GM19035 (cell line): ENCODE results near the gene INTS2.
"Not testable (repeated sequence)": the region's sequence is repeated elsewhere in the genome, so short reads cannot be mapped to it uniquely, and the experiment has no call there.

Experiments
- ATAC-seq: cut with Tn5 transposase; IDR thresholded peaks from one replicate; pipeline ENCODE4 v1.9.1; 2021; ENCODE audit not compliant: unreplicated experiment

The INTS2 gene

DNA sequence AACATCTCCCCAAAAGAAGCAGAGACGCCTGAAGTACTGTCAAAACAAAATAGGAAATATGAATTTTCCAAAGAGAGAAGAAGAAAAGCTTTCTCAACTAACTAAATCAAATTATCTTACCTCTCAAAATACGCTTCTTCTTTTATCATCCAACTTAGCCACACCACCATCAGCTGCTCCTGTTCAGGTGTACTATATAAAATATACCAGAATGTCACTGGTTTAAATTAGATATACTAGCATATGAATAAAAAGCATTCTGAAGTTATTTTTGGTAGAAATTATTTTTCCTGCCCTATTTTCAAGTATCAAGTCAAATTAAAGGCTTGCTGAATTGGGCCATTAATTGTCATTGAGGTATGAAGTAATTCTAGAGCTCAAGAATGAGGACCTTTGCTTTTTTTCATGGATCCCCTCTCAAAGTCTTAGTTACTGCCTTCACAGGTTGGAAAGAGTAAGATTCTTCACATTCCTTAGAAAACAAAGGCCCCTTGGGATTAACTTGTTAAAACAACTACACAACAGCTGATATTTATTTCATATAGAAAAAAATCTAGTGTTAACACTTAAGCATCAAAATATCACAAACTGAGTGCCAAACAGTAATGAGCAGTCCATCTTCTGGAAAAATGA is 30.1 kb downstream of the INTS2 start:
- no peak for ATAC-seq

DNA sequence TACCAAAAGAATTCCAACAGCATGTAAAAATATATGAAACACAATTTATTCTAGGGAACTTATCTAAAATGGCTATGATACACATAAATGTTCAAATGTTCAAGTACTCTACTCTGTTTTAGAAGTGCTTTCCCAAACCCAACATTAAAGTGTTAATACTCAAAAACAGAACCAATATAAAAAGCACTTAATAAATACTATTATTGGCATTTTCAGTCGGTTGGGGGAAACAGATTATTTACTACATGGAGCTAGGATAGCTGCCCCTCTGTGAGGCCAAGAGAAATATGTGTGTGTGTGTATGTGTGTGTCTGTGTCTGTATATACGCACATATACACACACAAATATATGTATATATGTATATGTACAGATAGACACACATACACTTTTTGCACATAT is 32.4 kb downstream of the INTS2 start:
- ATAC-seq: no peak

DNA sequence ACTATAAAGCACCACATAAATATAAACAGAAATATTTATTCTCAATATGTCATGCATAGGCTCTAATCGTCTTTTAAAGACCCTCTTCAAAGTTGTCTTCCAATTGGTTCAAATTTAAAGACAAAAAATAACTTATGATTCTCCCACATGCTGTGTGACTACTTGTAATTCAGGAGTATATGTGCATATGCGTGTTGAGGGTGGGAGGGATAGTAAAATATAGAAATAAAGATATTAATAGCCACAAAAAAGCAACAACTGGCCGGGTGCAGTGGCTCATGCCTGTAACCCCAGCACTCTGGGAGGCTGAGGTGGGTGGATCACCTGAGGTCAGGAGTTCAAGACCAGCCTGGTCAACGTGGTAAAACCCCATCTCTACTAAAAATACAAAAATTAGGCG is 33.5 kb downstream of the INTS2 start:
- ATAC-seq: not testable (repeated sequence)

DNA sequence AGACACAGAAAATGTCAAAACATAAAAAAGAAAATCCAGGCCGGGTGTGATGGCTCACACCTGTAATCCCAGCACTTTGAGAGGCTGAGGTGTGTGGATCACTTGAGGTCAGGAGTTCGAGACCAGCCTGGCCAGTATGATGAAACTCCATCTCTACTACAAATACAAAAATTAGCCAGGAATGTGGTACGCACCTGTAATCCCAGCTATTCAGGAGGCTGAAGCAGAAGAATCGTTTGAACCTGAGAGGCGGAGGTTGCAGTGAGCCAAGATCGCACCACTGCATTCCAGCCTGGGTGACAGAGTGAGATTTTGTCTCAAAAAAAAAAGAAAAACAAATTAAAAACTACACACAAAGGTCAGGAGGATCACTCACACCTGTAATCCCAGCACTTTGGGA is 40.0 kb downstream of the INTS2 start:
- not testable (repeated sequence) for ATAC-seq

DNA sequence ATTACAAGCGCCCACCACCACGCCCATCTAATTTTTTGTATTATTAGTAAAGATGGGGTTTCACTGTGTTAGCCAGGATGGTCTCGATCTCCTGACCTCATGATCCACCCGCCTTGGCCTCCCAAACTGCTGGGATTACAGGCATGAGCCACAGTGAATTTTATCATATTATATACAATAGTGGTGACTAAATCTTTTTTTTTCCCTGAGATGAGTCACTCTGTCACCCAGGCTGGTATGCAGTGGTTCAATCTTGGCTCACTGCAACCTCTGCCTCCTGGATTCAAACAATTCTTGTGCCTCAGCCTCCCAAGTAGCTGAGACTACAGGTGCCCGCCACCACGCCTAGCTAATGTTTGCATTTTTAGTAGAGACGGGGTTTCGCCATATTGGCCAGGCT is 41.9 kb downstream of the INTS2 start:
- not testable (repeated sequence) for ATAC-seq

DNA sequence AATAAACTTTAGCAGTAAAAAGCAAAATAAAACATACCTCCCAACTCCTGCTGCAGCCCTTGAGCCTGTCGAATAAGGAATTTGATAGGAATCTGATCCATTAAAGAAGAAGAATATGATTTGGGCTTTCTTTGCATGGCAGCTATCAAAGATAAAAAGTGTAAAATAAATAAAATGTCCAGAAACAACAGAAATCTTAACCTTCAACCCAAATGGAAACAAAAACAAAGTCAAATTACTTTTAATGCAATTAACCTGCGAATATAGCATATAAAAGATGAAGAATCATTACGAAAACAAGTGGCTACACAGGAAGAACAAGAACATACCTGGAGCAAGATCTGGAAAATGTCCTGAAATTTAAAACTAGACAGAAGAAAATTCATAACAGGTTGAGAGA is 42.9 kb downstream of the INTS2 start:
- no peak for ATAC-seq

DNA sequence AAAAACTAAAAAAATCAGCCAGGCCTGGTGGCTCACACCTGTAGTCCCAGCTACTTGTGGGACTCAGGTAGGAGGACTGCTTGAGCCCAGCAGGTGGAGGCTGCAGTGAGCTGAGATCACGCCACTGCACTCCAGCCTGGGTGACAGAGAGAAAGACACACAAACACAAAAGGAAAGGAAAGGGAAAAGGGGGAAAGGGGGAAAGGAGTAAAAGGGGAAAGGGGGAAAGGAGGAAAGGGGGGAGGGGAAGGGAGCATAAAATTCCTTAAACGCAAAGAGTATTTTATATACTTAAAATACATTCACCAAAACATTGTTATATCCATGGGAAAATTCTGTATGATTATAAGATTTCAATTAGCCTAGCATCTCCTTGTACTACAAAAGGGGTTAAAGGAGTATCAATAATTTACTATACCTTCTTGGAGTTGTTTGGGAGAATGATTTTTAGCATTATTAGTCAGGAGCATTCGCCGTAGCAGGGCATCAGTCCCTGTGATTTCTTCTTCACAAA is 47.1 kb downstream of the INTS2 start:
- no peak for ATAC-seq

DNA sequence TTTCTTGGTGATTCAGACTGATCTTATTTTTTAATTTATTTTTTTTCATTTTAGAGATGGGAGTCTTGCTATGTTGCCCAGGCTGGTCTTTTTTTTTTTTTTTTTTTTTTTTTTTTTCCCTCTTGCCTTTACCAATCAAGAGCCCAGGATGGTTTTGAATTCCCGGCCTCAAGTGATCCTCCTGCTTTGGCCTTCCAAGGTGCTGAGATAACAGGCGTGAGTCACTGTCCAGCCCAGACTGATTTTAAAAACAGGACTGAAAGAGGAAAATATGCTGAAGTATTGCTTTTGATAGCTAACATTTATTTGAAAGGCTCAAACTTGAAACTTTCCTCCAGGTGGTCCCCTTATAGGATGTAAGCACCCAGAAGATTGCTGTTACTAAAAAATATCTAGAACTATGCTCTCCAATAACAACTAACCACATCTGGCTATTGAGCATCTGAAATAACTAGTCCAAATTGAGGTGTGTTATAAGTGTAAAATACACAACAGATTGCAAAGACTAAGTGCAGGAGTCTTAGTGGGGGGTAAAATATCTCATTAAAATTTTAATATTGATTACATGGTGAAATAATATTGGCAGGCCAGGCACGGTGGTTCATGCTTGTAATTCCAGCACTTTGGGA is 48.7 kb downstream of the INTS2 start:
- ATAC-seq: no peak

DNA sequence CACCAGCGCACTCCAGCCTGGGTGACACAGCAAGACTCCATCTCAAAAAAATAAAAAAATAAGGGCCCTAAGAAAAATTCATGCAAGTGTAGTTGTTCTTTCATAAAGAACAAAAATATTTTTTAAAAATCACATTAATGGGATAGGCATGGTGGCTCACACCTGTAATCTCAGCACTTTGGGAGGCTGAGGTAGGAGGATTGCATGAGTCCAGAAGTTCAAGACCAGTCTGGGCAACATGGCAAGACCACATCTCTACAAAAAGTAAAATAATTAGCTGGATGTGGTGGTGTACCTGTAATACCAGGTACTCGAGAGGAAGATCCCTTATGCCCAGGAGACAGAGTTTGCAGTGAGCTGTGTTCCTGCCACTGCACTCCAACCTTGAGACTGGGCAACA is 49.3 kb downstream of the INTS2 start:
- no peak for ATAC-seq

DNA sequence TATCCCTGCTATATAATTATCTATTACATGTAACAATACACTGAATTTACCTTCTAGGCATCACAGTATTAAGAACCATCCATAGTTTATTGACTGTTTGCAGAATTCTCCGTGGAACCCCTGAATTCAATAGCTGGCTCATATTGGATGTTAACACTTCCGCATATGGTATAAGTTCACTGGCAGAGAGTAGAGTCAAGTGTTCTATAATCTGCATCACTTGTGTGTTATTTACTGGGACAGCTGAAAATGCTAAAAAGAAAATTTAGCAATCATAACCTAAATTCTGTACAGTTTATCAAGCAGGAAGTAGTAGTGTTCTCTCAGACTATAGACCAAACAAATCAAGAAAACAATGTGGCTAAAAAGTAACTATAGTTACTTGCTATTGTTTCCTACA is 49.9 kb downstream of the INTS2 start:
- no peak for ATAC-seq

DNA sequence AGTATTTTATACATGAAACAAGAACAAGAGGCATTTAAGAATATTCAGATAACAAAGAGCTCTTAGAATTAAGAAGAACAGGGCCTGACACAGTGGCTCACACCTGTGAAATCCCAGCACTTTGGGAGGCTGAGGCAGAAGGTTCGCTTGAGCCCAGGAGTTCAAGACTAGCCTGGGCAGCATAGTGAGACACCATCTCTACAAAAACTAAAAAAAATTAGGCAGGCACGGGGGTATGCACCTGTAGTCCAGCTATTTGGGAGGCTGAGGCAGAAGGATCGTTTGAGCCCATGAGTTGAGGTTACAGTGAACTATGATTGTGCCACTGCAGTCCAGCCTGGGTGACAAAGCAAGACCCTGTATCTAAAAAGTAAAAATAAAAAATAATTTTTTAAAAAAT is 52.0 kb downstream of the INTS2 start:
- no peak for ATAC-seq

DNA sequence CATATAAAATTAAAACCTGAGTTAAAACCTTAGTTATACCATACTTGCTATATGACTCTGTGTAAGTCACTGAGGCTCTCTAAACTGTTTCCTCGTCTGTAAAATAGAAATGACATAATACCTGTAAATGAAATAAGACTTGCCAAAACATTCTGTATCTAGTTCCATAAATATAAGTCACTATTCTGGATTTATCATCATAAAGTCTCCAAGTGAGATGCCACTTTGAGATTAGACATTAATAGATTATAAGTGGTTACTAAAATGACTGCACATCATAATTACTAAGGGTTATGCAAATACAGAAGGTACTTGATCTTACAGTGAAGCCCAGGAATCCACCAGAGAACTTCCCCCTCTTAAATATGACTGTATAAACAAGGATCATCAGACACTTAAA is 52.5 kb downstream of the INTS2 start:
- no peak for ATAC-seq

DNA sequence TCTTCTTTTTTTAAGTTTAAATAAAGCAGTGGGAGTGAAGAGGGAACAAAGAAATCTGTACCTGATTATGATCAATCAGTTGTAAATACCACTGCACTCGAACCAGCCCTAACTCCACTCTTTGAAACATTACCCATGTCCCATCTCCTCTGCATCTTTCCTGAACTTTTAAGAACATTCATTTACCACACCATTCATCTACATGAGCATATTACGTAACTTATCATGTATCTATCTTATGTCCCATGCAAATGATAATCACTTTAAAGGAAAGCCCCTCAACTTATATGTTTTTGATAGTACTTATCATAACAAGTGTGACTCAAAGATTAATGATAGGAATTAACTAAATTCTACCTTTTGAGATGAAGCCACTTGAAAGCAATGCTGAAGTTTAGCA is 53.7 kb downstream of the INTS2 start:
- ATAC-seq: no peak

DNA sequence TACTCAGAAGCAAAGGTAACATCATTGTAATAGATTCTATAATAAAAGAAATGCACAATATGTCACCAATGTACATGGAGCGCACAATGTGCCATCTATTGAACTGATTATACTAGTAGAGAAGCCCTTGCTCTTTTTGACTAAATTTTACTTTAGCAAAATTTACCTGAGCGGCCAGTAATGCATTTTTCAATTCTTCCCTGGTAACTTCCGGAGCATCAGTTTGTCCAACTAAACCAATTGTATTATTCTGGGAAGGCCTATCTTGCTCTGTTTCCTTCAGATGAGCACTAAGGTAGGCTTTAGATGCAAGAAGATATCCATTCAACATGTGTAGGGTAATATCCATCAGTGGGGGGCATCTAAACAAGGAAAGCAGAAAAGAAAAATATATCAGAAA is 55.7 kb downstream of the INTS2 start:
- no peak for ATAC-seq

DNA sequence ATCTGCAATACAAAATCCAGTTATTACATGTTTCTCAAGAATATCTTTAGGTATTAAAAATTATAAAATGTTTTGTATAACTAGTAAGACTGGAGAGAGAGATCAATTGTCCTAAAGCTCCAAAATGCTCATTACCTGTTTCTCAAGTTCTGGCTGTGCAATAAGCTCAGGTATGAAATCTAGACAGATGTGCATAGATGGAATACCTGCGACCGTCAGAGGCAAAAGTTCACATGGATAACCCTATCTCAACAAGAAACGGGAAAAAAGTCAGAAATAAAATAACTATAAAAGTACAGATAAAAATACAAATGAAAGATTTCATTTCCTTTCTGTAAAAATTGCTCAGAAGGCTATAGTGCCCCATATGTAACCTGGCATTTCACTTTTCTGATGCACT is 58.6 kb downstream of the INTS2 start:
- no peak for ATAC-seq

DNA sequence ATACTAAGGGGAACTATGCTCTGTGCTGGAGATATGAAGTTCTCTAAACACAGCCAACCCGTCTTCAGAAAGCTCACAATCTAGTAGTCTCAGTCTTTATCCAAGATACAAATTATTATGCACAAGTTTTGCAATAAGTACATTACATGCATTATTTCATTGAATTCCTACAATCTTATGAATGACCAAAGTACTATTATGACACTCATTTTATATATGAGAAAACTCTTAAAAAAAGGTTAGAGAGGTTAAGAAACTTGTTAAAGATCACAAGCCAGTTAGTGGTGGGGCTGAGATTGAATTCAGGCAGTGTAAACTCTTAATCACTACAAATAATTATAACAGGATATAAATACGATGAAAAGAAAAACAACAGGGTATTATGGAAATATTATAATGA is 59.7 kb downstream of the INTS2 start:
- no peak for ATAC-seq

DNA sequence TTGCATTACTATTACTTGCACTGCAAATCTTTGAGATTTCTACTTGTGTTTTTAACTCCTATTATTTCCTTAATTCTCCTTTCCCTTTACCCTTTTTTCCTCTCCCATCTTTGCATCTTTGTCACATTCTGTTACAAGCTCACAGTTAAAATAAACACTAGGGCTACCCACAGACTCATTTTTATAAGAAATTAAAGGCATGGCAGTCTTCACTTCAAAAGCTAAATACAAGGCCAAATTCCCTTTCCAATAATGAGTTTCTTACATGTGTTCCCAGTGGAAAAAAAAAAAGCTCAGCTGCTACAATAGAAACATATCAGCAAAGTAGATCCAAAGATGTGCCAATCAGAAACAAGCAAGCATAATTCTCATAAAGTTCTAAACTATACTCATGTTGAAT is 60.7 kb downstream of the INTS2 start:
- ATAC-seq: no peak

DNA sequence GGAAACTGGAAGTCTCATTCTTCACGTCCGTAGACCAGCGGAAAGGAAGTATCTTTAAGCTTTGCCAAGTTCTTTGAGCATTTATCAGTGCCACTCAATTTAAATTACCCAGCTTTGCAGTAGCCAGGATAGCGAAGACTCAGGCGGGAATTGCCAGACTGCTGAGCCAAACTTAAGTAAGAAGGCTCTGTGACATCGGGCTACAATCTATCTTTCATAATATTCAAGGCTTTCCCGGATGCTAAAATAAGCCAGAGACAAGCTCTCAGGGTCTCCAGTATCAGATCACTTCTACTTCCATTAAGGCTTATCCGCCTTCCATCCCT is 64.0 kb downstream of the INTS2 start:
- peak; percentile 22 for ATAC-seq

DNA sequence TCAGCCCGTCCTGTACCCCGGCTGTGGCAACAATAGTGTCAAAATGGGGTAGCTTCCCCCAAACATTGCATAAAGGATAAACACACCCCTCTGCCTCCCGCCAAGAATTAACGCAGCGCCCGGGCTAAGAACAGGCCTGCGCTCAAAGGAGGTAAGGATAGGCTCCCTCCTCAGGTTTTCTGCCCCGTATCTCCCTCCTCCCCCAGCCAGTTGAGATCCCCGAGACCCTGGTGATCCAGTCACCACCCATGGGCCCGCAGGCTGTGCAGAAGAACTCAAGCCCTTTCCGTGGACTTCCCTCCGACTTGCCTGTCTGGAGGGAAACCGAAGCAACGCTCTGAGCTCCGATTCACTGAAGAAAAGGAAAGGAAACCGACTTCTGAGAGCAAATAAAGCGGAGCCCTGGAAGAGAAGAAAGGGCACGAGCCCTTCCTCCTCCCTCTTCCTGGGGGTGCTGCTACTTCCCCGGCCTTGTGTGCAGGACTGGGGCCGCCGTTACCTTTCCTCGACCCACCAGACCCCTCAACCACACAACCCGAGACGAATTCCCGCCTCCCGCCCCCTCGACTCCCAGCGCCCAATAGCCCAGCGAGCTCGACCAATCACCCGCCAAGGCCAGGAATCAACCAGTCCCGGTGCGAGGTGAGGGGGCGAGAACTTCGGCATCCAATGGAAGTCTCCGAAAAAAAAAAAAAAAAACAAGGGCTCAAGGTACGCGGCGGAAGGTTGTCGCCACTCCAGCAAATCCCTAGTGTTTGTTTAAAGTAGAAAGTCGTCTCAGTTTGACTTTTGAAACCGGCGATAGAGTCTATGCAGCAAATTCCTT is 64.6 kb downstream of the INTS2 start, which contains the start of gene BRIP1:
Gene BRIP1 (minus strand): TSS at position 554 of the 826 bp plus-strand sequence. CDS start 1,989 bp downstream, outside the sequence.
- peak; percentile 92 for ATAC-seq

DNA sequence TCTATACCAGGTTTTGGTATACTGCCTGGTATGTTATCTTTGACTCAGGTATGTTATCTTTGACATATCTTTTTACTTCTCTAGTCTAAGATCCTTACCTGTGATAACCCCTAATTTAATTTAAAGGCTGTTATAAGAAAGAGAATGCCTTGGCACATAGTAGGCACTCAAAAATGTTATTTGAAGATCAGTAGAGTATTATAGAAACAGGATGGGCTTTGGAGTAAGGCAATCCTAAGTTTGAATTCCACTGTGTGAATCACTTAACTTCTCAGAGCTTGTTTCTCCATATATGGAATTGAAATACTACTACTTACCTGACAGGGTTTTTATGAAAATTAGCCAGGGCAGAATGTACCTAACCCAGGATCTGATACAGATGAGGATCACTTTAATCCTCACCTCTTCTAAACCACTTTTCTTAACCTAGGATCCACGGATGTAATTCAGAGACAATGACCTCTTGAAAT is 65.6 kb downstream of the INTS2 start:
- ATAC-seq: no peak

DNA sequence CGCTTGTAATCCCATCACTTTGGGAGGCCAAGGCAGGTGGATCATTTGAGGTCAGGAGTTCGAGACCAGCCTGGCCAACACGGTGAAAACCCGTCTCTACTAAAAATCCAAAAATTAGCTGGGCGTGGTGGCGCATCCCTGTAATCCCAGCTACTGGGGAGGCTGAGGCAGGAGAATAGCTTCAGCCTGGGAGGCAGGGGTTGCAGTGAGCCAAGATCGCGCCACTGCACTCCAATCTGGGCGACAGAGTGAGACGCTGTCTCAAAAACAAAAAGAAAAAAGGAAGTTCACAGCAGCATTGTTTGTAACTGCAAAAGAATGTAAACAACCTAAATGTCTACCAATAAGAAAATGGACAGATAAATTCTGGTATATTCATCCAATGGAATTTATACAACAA is 67.4 kb downstream of the INTS2 start:
- not testable (repeated sequence) for ATAC-seq

DNA sequence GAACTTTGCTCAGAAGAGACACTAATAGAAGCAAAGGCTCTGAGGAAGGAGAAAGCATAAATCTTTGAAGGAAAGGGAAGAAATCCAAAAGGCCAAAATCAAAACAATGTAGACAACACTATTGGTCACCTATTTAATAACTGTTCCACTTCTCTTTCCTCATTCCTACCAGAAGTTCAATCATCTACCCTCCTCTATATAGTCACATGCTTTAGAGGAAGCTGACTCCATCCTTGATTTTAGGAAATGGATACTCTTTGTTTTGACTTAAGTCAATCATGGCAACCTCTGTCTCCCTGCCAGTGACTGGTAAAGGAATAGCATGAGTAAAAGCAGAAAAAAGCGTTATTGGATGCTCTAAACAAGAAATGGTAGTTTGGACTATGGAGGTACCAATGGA is 71.7 kb downstream of the INTS2 start:
- no peak for ATAC-seq
